GOT3 (cell line): Measurements from ENCODE around the gene RASSF8.

Experiments used
- DNase-seq: peaks from one replicate; lab custom pipeline; 2025; ENCODE audit warnings: mixed read lengths; lab: John Stamatoyannopoulos, UW

Gene RASSF8

DNA sequence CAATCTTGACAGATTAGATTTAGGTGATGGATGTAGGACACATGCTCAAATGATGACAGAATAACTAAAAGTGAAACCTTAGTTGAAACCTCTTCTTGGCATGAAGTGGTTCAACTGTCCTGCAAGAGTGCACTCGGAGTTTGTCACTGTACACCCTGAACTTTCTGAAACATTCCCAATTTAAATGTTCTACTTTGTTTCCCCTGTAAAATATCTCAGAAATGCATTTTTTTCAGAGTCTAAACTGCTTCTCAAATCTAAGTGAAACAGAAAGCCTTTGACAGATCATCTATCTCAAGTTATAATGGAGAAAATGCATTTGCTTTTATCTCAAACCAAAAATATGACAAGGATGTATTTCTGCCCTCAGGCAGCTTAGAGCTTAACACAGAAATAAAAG lies 100.3 kb downstream of the RASSF8 start:
- DNase-seq = no peak

- DNase-seq = no peak
Observed at GRCh38 chr12:26062006-26062405, 103.5 kb downstream of the RASSF8 start.

DNA sequence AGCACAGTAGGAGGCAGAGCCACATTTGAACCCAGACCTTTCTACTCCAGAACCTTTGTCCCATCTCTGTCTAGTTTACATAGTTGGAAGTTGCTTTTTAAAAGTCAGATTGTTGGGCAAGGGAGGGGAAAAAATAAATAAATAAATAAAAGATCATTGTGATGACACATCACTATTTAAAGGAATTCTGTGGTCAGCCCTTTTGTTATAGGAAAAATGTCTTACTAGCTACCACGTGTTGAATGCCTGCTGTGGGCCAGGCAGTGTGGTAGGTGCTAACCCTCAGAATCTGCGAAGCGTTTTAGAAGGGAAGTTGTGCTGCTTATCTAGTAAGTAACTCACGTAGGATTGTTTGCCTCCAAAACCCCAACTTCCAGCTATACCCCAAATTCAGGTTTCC lies 104.1 kb downstream of the RASSF8 start:
- DNase-seq = no peak

GRCh38 chr12:26065451-26065850 lies 107.0 kb downstream of the RASSF8 start:
- no peak for DNase-seq

DNA sequence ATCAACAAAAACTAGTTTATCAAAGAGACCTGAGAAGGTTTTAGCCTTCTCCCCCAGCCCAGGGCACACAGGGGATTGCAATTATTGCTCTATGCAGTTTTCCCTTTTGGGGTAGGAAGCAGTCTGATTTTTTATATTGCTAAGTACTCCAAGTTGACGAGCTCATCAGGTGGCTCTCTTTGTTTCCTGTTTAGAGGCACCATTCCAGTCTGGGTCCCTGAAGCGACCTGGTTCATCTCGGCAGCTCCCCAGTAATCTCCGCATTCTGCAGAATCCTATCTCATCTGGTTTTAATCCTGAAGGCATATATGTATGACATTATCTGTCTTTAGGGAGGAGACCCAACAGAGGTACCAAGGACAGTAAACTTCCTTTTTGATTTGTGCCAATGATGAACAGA lies 110.0 kb downstream of the RASSF8 start:
- DNase-seq = no peak

GRCh38 chr12:26069796-26070195 lies 111.3 kb downstream of the RASSF8 start:
- no peak for DNase-seq

DNA sequence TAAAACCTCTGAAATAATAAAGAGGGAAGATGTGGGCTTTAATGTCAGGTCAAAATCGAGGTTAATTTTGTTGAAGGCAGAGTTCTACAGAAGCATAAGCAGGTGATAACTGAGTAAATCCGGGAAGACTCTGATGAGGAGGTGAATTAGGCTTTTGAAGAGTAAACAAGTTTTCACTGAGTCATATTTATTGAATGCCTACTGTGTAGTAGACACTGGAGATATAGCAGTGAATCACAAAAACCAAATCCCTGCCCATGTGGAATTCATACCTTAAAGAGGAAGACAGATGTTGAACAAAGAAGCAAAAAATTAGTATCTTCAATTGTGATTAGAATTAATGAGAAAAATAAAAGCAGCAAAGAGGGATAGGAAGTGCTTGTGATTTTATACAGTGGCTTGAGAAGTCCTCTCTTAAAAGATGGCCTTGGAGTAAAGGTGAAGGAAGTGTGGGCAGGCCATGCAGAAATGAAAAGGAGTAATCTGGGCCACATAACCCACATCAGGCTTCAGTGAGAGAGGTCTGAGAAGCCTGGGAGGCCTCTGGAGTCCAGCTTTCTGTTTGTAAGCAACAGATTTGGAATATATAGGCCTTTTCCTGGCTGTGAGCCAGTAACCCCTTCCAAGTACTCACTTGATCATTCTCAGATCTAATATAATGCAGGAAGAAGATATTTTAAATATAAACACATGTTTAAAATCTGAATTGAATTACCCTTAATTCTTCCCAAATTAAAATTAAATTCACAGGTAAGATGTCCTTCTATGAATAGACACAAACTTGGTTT lies 119.6 kb downstream of the RASSF8 start:
- DNase-seq = no peak

DNA sequence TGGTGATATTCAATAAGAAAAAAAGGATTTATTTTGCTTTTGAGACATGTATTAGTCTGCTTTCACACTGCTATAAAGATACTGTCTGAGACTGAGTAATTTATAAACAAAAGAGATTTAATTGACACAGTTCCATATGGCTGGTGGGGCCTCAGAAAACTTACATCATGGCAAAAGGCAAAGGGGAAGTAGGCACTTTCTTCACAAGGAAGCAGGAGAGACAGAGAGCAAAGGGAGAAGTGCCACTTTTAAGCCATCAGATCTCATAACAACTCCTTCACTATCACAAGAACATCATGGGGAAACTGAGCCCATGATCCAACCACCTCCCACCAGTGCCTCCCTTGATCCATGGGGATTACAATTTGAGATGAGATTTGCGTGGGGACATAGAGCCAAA lies 122.4 kb downstream of the RASSF8 start:
- no peak for DNase-seq

GRCh38 chr12:26086936-26087335 lies 128.5 kb downstream of the RASSF8 start:
- no peak for DNase-seq

GRCh38 chr12:26088998-26089397 lies 130.5 kb downstream of the RASSF8 start:
- DNase-seq = no peak

- no peak for DNase-seq
Observed at GRCh38 chr12:26090836-26091510, 132.5 kb downstream of the RASSF8 start.

DNA sequence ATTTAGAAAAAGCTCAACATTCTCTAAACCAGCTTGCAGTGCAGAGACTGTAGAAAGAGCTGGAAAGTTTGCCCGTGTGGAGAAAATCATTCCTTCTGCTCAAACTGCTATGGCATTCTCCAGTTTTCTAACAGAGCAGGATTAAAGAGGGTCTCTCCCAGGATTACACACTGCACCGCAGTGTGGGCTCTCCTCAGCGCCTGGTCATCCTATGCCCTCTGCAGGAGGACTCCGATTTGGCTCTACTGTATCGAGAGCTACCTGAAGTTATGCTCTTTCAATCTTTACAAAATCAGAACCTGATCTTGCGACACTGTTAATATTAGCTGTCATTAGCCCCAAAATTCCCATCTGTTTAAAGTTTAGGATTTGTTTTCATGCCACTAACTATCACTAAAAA lies 133.3 kb downstream of the RASSF8 start:
- no peak for DNase-seq

DNA sequence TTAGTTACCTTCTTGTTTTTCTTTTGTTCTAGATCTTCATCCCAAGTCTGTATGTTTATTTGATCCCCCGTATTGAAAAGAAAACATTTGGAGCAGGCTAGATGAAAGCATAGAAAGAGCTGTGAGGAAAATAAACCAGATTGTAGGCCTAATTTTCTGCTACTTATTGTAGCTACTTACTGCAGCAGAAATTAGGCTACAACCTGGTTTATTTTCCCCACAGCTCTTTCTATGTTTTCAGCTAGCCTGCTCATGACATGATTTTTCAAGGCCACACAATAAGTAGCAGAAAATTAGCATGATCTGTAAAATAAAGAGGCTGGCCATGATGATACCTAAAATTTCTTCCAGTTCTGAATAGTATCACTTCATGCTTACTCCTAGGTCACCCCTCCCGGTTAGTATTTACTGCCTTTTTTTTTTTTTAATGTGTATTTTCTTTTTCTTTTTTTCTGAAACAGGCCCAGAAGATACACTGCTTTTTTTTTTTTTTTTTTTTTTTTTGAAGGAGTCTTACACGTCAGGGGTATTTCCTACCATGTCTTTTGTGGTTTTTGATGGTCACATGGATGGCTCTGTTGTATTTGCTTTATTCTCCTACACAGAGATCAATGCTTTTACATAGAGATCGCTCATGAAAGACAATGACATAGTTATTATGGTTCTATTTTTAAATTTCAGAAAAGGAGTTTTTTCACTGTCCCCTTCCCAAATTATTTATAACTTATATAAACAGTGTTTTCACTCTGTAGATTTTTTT lies 134.0 kb downstream of the RASSF8 start:
- no peak for DNase-seq

DNA sequence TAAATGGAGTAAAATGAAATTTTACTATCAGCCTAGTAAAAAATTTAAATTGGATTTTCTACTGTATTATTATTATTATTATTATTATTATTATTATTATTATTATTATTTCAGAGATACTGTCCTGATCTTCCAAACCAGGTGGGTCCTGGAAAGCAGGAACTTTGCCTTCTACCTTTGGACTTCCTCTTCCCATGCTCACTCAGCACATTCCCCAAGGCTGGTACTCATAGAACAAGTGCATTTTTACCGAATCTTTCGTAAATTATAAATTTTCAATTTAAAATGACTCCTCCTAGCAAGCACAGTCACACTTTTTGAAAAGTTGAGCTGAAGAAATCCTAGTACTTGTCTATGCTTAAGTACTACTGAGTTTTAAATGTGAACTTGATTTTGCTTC lies 136.7 kb downstream of the RASSF8 start:
- DNase-seq = no peak

DNA sequence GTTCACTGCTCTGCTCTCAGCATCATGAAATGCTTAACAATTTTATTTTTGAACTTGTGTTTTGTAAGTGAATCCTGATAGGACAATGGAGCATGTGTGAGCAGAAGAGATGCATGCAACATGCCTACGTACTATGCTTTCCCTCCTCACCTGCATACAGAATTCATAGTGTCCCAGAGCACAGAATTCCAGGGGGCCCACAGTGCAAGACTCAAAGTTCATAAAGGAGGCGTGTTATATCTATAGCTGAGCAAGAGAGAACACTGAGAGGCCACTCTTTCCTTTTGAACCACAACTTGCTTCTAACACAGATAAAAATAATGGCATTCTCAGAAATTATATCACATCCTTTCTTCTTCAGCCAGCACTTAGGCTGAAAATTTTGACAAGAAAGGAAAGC lies 137.6 kb downstream of the RASSF8 start:
- no peak for DNase-seq

DNA sequence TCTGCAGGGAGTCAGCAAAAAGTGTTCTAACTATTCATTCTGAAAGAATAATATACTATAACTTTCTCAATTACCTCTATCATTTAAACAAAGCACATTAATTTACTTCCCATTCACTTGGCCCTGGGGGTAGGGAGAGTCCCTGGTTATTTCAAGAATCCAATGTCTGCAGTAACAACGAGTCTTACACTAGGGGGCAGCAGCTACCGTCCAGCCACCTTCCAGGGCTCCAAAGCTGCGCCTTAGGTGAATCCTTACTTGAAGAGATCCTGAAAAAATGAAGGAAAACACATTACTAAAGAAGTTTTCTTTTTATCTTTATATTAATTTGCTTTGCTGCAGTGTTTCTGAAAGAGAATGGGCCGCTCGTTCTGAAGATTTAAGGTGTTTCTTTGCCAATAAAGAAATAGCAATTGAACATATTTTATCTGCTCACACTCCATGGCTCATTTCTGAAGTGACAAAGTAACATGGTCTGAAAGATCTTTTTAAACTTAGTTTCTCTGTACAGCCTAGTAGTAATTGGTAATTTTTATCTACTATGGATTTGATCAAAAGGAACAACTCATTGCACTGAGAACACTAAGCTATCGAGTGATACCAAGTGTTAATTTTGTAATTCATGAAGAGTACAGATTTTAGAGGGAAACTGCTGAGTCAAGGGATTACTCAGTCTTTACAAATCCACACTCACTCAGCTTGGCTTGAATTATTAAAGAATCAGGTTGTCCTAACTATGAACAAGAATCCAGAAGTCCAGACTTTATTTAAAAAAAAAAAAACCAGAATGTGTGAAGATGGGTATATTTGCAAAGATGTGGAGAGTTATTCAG lies 138.8 kb downstream of the RASSF8 start:
- no peak for DNase-seq

- DNase-seq = no peak
Observed at GRCh38 chr12:26100666-26101349, 142.3 kb downstream of the RASSF8 start.

DNA sequence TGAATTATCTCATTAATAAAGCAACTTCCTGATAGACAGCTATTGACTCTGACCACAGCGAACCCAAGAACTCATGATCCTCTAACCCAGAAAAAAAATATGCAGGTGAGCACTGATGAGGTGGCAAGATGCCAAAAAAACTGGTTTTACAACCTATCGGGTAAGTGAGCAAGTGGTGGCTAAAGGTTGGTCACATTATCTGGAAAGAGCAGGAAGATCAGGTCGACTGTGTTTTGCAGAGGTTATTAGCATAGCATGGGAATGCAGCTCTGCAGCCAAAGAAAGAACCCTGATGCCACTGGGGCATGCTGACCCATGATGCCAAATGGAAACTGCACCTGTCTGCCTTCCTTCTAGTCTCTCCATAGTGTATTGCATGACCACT lies 142.9 kb downstream of the RASSF8 start:
- DNase-seq = no peak

GRCh38 chr12:26101763-26102162 lies 143.3 kb downstream of the RASSF8 start:
- DNase-seq = no peak

DNA sequence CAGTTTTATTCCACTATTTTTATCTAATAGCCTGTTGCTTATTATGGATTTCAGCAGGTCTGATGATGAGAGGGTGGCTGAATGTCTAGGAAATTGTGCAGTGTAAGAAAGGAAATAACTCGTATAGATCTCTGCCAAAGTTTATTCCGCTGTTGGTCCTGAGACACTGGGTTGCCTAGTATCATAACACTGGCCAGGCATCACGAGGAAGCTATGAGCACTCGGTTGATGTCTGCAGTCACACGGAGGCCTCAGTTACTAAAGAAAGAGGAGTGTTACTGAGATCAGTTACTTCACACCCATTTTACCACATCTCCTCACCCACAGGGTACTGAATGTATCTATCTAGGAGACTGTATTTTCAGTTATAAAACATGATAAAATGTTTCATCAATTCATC lies 144.5 kb downstream of the RASSF8 start:
- no peak for DNase-seq

- no peak for DNase-seq
Observed at GRCh38 chr12:26106347-26106746, 147.9 kb downstream of the RASSF8 start.

DNA sequence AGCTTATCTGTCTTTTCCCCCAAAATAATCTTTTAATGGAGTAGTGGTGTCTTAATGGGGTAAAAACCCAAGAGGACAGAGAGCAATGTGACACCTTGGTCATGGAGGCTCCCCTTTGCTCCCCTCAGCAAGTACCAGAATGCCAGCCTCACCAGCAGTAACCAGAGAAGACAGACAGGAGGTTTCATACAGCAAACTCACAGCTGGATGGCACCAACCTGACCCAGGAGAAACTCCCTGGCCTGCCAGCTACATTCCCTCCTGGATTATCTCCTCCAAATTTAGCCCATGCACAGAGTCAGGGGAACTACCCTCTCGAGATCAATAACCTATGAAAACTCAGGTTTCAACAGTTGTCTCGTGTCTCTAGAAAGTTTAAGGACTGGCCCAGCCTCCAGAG lies 150.4 kb downstream of the RASSF8 start:
- DNase-seq = no peak
